Liver (tissue), 9 donors: ENCODE results near the gene CPLANE1. TPM values are rescaled to one million over a fixed set of nuclear protein-coding genes. Genes with fewer than 3 reads are reported as not detected.

ENCODE experiments used
- DNase-seq: peaks from one replicate; pipeline ENCODE4 v3.0.0-alpha.2; 2017; ENCODE audit warnings: low spot score
- H3K27ac ChIP-seq, 2 donors: one replicate each; pipeline ENCODE4 v1.7.0; 2013; ENCODE audit warnings: inconsistent platforms in 2 of 2, low read length in 2 of 2, control low read depth in 1 of 2, low read depth in 1 of 2, mild to moderate bottlenecking in 1 of 2
- H3K27me3 ChIP-seq, 4 donors: one replicate each; pipeline versions ENCODE4 v1.6.1 to v1.7.0; 2013; ENCODE audit warnings: low read length in 3 of 4, inconsistent platforms in 1 of 4, mild to moderate bottlenecking in 1 of 4, moderate library complexity in 1 of 4; ENCODE audit not compliant: control insufficient read depth in 4 of 4, insufficient read depth in 4 of 4
- H3K36me3 ChIP-seq, 4 donors: one replicate each; pipeline versions ENCODE4 v1.6.1 to v1.7.0; 2013; ENCODE audit warnings: low read length in 3 of 4, mild to moderate bottlenecking in 3 of 4, low read depth in 1 of 4, moderate library complexity in 1 of 4; ENCODE audit not compliant: control insufficient read depth in 4 of 4, insufficient read depth in 3 of 4
- H3K4me1 ChIP-seq, 4 donors: one replicate each; pipeline versions ENCODE4 v1.6.1 to v1.7.0; 2013; ENCODE audit warnings: low read length in 3 of 4, mild to moderate bottlenecking in 3 of 4, moderate library complexity in 1 of 4; ENCODE audit not compliant: control insufficient read depth in 4 of 4, insufficient read depth in 4 of 4
- H3K4me3 ChIP-seq, 3 donors: one replicate each; pipeline versions ENCODE4 v1.6.1 to v1.7.0; 2013; ENCODE audit warnings: low read length in 3 of 3, control low read depth in 1 of 3, low read depth in 1 of 3, mild to moderate bottlenecking in 1 of 3
- H3K9ac ChIP-seq, 2 donors: one replicate each; pipeline ENCODE4 v1.7.0; 2013; ENCODE audit warnings: low read length in 2 of 2, mild to moderate bottlenecking in 2 of 2, moderate library complexity in 2 of 2, control low read depth in 1 of 2, low read depth in 1 of 2
- H3K9me3 ChIP-seq, 4 donors: one replicate each; pipeline versions ENCODE4 v1.6.1 to v1.7.0; 2013; ENCODE audit warnings: low read length in 3 of 4; ENCODE audit not compliant: control insufficient read depth in 4 of 4
- ATF3 ChIP-seq: IDR thresholded peaks from 2 replicates; pipeline ENCODE4 v1.6.1; 2016; ENCODE audit warnings: antibody characterized with exemption
- CTCF ChIP-seq: fragments of 150-350 bp; IDR thresholded peaks from 2 replicates; pipeline ENCODE4 v1.5.1; 2017; ENCODE audit warnings: improper control_type of control experiment, low read depth, low read length; ENCODE audit not compliant: missing input control
- EGR1 ChIP-seq, 2 donors: IDR thresholded peaks; 2 replicates each; pipeline ENCODE4 v1.6.1; 2016 to 2018; ENCODE audit warnings: antibody characterized with exemption in 2 of 2, low read depth in 2 of 2
- FOXA1 ChIP-seq: IDR thresholded peaks from 2 replicates; pipeline ENCODE4 v1.6.1; 2016; ENCODE audit warnings: antibody characterized with exemption
- FOXA2 ChIP-seq: IDR thresholded peaks from 2 replicates; pipeline ENCODE4 v1.6.1; 2016; ENCODE audit warnings: antibody characterized with exemption
- GABPA ChIP-seq, 2 donors: IDR thresholded peaks in 1 of 2; conservative IDR thresholded peaks in 1 of 2; 2 replicates each; pipeline ENCODE4 v1.6.1; 2016; ENCODE audit warnings: antibody characterized with exemption in 2 of 2, mild to moderate bottlenecking in 1 of 2, moderate library complexity in 1 of 2
- HNF4G ChIP-seq: IDR thresholded peaks from 2 replicates; pipeline ENCODE4 v1.6.1; 2016; ENCODE audit warnings: antibody characterized with exemption
- JUND ChIP-seq, 2 donors: IDR thresholded peaks; 2 replicates each; pipeline ENCODE4 v1.6.1; 2016; ENCODE audit warnings: antibody characterized with exemption in 2 of 2
- MAX ChIP-seq: IDR thresholded peaks from 2 replicates; pipeline ENCODE4 v1.6.1; 2016; ENCODE audit warnings: antibody characterized with exemption
- NR2F2 ChIP-seq: IDR thresholded peaks from 2 replicates; pipeline ENCODE4 v1.6.1; 2016; ENCODE audit warnings: antibody characterized with exemption
- RAD21 ChIP-seq, 2 donors: IDR thresholded peaks; 2 replicates each; pipeline ENCODE4 v1.6.1; 2016; ENCODE audit warnings: antibody characterized with exemption in 2 of 2, mild to moderate bottlenecking in 2 of 2
- REST ChIP-seq: IDR thresholded peaks from 2 replicates; pipeline ENCODE4 v1.6.1; 2016; ENCODE audit warnings: antibody characterized with exemption, mild to moderate bottlenecking
- SP1 ChIP-seq: IDR thresholded peaks from 2 replicates; pipeline ENCODE4 v1.6.1; 2018; ENCODE audit warnings: antibody characterized with exemption, mild to moderate bottlenecking
- TAF1 ChIP-seq: conservative IDR thresholded peaks from 2 replicates; pipeline ENCODE4 v1.6.1; 2016; ENCODE audit warnings: antibody characterized with exemption, mild to moderate bottlenecking
- ZBTB33 ChIP-seq: IDR thresholded peaks from 2 replicates; pipeline ENCODE4 v1.6.1; 2016; ENCODE audit warnings: antibody characterized with exemption
- WGBS: extraction: QIAGEN DNeasy Blood & Tissue Kit; methylation state at CpG from one replicate; pipeline ENCODE4 v1.1.7; 2013; 5-methylcytosine and 5-hydroxymethylcytosine counted together
- polyA plus RNA-seq, 2 donors: library from polyadenylated mRNA; stranded (reverse) in 1 of 2; unstranded in 1 of 2; fragments of 200-250 nt in 1 of 2; fragments of >200 nt in 1 of 2; fragmentation: Nextera tagmentation in 1 of 2; extraction: Ambion mirVana in 1 of 2; gene quantifications; one replicate each; pipeline versions ENCODE4 v1.2.1 to v1.2.3, GENCODE V29; 2013 to 2015
- total RNA-seq, 2 donors: library from RNA; depleted of rRNA; stranded (reverse); fragments of >200 nt; gene quantifications; one replicate each; pipeline ENCODE4 v1.2.3, GENCODE V29; 2014
- donor health status: healthy.
- donor health status: healthy.
- donor health status: healthy.
- donor health status: healthy.
- donor health status: healthy.

The CPLANE1 gene
- total and polyA plus RNA-seq, 4 donors: 0.75 to 11.6 (median 3.8) TPM

GRCh38 chr5:37090123-37090726 lies 159.0 kb downstream of the CPLANE1 start:
- no peak overlapping the region for H3K9ac ChIP-seq
- no peak for TF ChIP-seq FOXA2
- no peak for TF ChIP-seq JUND (IDR thresholded peaks at IDR 0.05)
- TF ChIP-seq FOXA1: no peak
- no peak for TF ChIP-seq TAF1
- TF ChIP-seq HNF4G: no peak
- TF ChIP-seq GABPA (IDR thresholded peaks at IDR 0.05 in 1 of 2, conservative IDR thresholded peaks at IDR 0.05 in 1 of 2): no peak
- no peak for TF ChIP-seq NR2F2
- no peak for TF ChIP-seq SP1
- TF ChIP-seq MAX: no peak
- TF ChIP-seq EGR1 (IDR thresholded peaks at IDR 0.05; ENCODE audit: low read depth in 2 of 2): no peak
- no peak for TF ChIP-seq ZBTB33
- H3K4me3 ChIP-seq: no peak overlapping the region
- no peaks in the 10 kb centered on the region for H3K27me3 ChIP-seq
- no peak for DNase-seq
- peaks cover 0 to 2% (median 0%) of the 10 kb centered on the region in 4 donors for H3K9me3 ChIP-seq
- no peaks in the 10 kb centered on the region for H3K36me3 ChIP-seq
- WGBS: 73% methylated on average over 7 of the region's 7 CpGs
- peaks cover 0 to 5% (median 1%) of the 10 kb centered on the region in 4 donors for H3K4me1 ChIP-seq
- no peak overlapping the region for H3K27ac ChIP-seq

GRCh38 chr5:37088009-37088408 lies 161.2 kb downstream of the CPLANE1 start:
- DNase-seq: no peak
- 85% methylated on average over 6 of the region's 6 CpGs for WGBS
- H3K9me3 ChIP-seq: peaks cover 0 to 2% (median 0%) of the 10 kb centered on the region in 4 donors
- H3K4me3 ChIP-seq: no peak overlapping the region
- H3K9ac ChIP-seq: no peak overlapping the region
- H3K27ac ChIP-seq: no peak overlapping the region
- no peaks in the 10 kb centered on the region for H3K27me3 ChIP-seq
- H3K36me3 ChIP-seq: no peaks in the 10 kb centered on the region
- TF ChIP-seq RAD21 (IDR thresholded peaks at IDR 0.05): no peak
- no peak for TF ChIP-seq GABPA (IDR thresholded peaks at IDR 0.05 in 1 of 2, conservative IDR thresholded peaks at IDR 0.05 in 1 of 2)
- TF ChIP-seq ATF3: no peak
- TF ChIP-seq REST: no peak
- TF ChIP-seq CTCF: no peak
- no peak for TF ChIP-seq TAF1
- TF ChIP-seq NR2F2: no peak
- TF ChIP-seq FOXA1: no peak
- no peak for TF ChIP-seq EGR1 (IDR thresholded peaks at IDR 0.05; ENCODE audit: low read depth in 2 of 2)
- TF ChIP-seq ZBTB33: no peak
- no peak for TF ChIP-seq HNF4G
- no peak for TF ChIP-seq JUND (IDR thresholded peaks at IDR 0.05)
- no peak for TF ChIP-seq MAX
- H3K4me1 ChIP-seq: no peaks in the 10 kb centered on the region
